Spinal cord (tissue), 10 donors: ENCODE data around the gene ZDHHC11B. TPM values are rescaled to one million over a fixed set of nuclear protein-coding genes. Genes with fewer than 3 reads are reported as not detected.
"Not testable (repeated sequence)": the region's sequence is repeated elsewhere in the genome, so short reads cannot be mapped to it uniquely, and the experiment has no call there.

Experiments
- DNase-seq, 6 donors: peaks; one replicate each; pipeline versions ENCODE4 v3.0.0 to v3.0.0-alpha.2; 2013 to 2015; ENCODE audit warnings: low spot score in 6 of 6, low read depth in 4 of 6
- H3K27ac ChIP-seq: one replicate; pipeline ENCODE4 v1.5.1; 2013; ENCODE audit warnings: low read depth, low read length, control low read depth
- H3K27me3 ChIP-seq: one replicate; pipeline ENCODE4 v1.6.1; 2013; ENCODE audit warnings: low read length; ENCODE audit not compliant: control insufficient read depth, insufficient read depth
- H3K36me3 ChIP-seq: one replicate; pipeline ENCODE4 v1.6.1; 2013; ENCODE audit warnings: low read length; ENCODE audit not compliant: control insufficient read depth, insufficient read depth
- H3K4me1 ChIP-seq: one replicate; pipeline ENCODE4 v1.6.1; 2013; ENCODE audit warnings: low read length; ENCODE audit not compliant: control insufficient read depth, insufficient read depth
- H3K4me3 ChIP-seq: one replicate; pipeline ENCODE4 v1.5.1; 2013; ENCODE audit warnings: low read depth, low read length, control low read depth
- H3K9me3 ChIP-seq: one replicate; pipeline ENCODE4 v1.6.1; 2013; ENCODE audit warnings: low read length; ENCODE audit not compliant: control insufficient read depth, insufficient read depth
- WGBS: methylation state at CpG from one replicate; pipeline ENCODE4 v1.1.5; 2013; ENCODE audit warnings: missing lambda C conversion rate; ENCODE audit not compliant: insufficient coverage; 5-methylcytosine and 5-hydroxymethylcytosine counted together
- polyA plus RNA-seq, 2 donors: library from polyadenylated mRNA; unstranded; fragments of 120-200 nt; gene quantifications; one replicate each; pipeline ENCODE4 v1.2.1, GENCODE V29; 2013; ENCODE audit not compliant: insufficient read length in 2 of 2
- total RNA-seq, 2 donors: library from RNA; depleted of rRNA in 1 of 2; stranded (reverse); fragments of 120-200 nt in 1 of 2; fragments of >200 nt in 1 of 2; gene quantifications; one replicate each; pipeline versions ENCODE4 v1.2.3 to v1.2.4, GENCODE V29; 2013 to 2014
- donor health status: healthy.

The ZDHHC11B gene
- total and polyA plus RNA-seq, 4 donors, result 7.3 to 37.2 (median 16.2) TPM

GRCh38 chr5:713686-714085, 70.8 kb downstream of the ZDHHC11B start:
- not testable (repeated sequence) for H3K4me3 ChIP-seq, H3K27me3 ChIP-seq
- WGBS, result 60% methylated on average over 1 of the region's 3 CpGs

GRCh38 chr5:708848-709517, 75.5 kb downstream of the ZDHHC11B start:
- H3K4me3 ChIP-seq, H3K9me3 ChIP-seq, DNase-seq, H3K36me3 ChIP-seq, H3K27me3 ChIP-seq, H3K4me1 ChIP-seq, H3K27ac ChIP-seq: not testable (repeated sequence)
- WGBS, result 100% methylated on average over 1 of the region's 3 CpGs

More at GRCh38 chr5:713686-714085, 70.8 kb downstream of the ZDHHC11B start:
- DNase-seq, H3K9me3 ChIP-seq, H3K4me1 ChIP-seq, H3K36me3 ChIP-seq, H3K27ac ChIP-seq: not testable (repeated sequence)

GRCh38 chr5:708374-708773, 76.2 kb downstream of the ZDHHC11B start:
- DNase-seq, result not testable (repeated sequence)

GRCh38 chr5:706127-706526, 78.4 kb downstream of the ZDHHC11B start:
- not testable (repeated sequence) for H3K4me1 ChIP-seq, H3K36me3 ChIP-seq, DNase-seq, H3K9me3 ChIP-seq, H3K27ac ChIP-seq, H3K4me3 ChIP-seq, H3K27me3 ChIP-seq
- 90% methylated on average over 7 of the region's 7 CpGs for WGBS

More at GRCh38 chr5:708374-708773, 76.2 kb downstream of the ZDHHC11B start:
- not testable (repeated sequence) for H3K4me1 ChIP-seq, H3K27me3 ChIP-seq, H3K9me3 ChIP-seq, H3K27ac ChIP-seq, H3K36me3 ChIP-seq, H3K4me3 ChIP-seq
- 60% methylated on average over 1 of the region's 4 CpGs for WGBS

- Histone ChIP-seq H3K9me3 (peaks cover 10% of the 10 kb centered on the region), H3K4me1 (peaks cover 16% of the 10 kb centered on the region)
- H3K36me3 ChIP-seq, H3K27me3 ChIP-seq, H3K27ac ChIP-seq, DNase-seq, H3K4me3 ChIP-seq: not testable (repeated sequence)
- WGBS, result 70% methylated on average over 7 of the region's 21 CpGs
These were observed 87.5 kb downstream of the ZDHHC11B start for GRCh38 chr5:696753-697702.

- 93% methylated on average over 4 of the region's 8 CpGs for WGBS
- H3K4me3 ChIP-seq, result not testable (repeated sequence)
These were observed 88.3 kb downstream of the ZDHHC11B start for GRCh38 chr5:696191-696590.

GRCh38 chr5:695475-695874, 89.1 kb downstream of the ZDHHC11B start:
- not testable (repeated sequence) for H3K27ac ChIP-seq, H3K4me3 ChIP-seq, H3K36me3 ChIP-seq, DNase-seq
- no CpG with 5 or more reads among the region's 13 CpGs for WGBS
- peaks cover 17% of the 10 kb centered on the region for H3K4me1 ChIP-seq
- peaks cover 10% of the 10 kb centered on the region for H3K9me3 ChIP-seq
- peaks cover 12% of the 10 kb centered on the region for H3K27me3 ChIP-seq

More at GRCh38 chr5:696191-696590, 88.3 kb downstream of the ZDHHC11B start:
- Histone ChIP-seq H3K27me3 (peaks cover 12% of the 10 kb centered on the region), H3K9me3 (peaks cover 10% of the 10 kb centered on the region), H3K4me1 (peaks cover 17% of the 10 kb centered on the region)
- not testable (repeated sequence) for H3K27ac ChIP-seq, DNase-seq, H3K36me3 ChIP-seq

GRCh38 chr5:694042-694431, 90.5 kb downstream of the ZDHHC11B start:
- not testable (repeated sequence) for H3K36me3 ChIP-seq, H3K9me3 ChIP-seq, DNase-seq, H3K4me3 ChIP-seq, H3K27ac ChIP-seq
- Histone ChIP-seq H3K27me3 (peaks cover 12% of the 10 kb centered on the region), H3K4me1 (peaks cover 17% of the 10 kb centered on the region)
- WGBS, result 0% methylated on average over 9 of the region's 22 CpGs

GRCh38 chr5:693271-694041, 91.1 kb downstream of the ZDHHC11B start, which contains the start of gene TPPP:
Gene TPPP, minus strand, starts transcription at chr5:693352. Its CDS starts 15,292 bp downstream, at chr5:678060.
- H3K9me3 ChIP-seq, H3K36me3 ChIP-seq, H3K27ac ChIP-seq: not testable (repeated sequence)
- peak within 1 kb of the TSS; percentile 41 for H3K4me3 ChIP-seq
- peak in 5 of 6 donors; percentile 58 to 94 (median 84) for DNase-seq
- peaks cover 17% of the 10 kb centered on the region for H3K4me1 ChIP-seq
- H3K27me3 ChIP-seq, result peaks cover 12% of the 10 kb centered on the region
- 0% methylated on average over 62 of the region's 109 CpGs for WGBS
